Inflammatory macrophage treated with lipopolysaccharide for 1 hour (primary cell): ENCODE measurements around the gene KCNH1.

Source experiments
- DNase-seq, 2 donors: peaks; one replicate each; pipeline ENCODE4 v3.0.0-alpha.2; 2020 to 2022

KCNH1 gene

DNA sequence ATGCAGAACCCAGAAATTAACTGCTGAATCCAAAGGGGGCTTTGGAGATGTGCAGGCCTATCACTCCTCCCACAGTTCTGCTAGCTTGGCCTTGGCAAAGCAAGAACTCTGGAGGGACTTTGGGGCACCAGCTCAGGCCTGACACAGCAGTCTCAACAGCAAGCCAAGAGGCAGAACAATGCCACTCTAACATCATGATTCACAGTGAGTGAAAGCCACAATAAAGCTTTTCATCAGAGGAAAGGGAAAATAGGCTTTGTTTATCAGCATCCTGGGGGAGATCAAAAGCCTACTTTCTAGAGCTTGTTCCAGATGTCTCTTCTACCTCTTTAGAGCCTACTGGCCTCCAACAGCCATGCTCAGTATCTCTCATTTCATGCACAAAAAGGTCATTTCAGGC lies 283.4 kb downstream of the KCNH1 start:
- no peak for DNase-seq

DNA sequence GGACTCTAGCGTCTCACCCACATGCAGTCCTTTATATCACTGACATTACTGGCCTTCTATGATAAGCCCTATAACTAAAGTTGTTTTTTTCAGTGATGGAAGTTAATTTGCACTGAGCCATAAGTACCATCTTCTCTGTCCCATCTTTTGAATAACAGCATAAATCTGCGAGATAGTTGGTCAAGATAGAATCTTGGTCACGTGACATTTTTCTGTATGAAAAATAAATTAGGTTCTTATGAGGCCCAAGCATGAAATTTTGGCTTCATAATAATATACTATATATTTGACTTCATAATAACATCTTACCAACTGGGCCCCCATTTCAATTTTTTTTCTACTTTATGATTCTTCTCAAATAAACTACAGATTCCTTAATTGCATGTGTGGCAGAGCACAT lies 285.5 kb downstream of the KCNH1 start:
- no peak for DNase-seq

DNA sequence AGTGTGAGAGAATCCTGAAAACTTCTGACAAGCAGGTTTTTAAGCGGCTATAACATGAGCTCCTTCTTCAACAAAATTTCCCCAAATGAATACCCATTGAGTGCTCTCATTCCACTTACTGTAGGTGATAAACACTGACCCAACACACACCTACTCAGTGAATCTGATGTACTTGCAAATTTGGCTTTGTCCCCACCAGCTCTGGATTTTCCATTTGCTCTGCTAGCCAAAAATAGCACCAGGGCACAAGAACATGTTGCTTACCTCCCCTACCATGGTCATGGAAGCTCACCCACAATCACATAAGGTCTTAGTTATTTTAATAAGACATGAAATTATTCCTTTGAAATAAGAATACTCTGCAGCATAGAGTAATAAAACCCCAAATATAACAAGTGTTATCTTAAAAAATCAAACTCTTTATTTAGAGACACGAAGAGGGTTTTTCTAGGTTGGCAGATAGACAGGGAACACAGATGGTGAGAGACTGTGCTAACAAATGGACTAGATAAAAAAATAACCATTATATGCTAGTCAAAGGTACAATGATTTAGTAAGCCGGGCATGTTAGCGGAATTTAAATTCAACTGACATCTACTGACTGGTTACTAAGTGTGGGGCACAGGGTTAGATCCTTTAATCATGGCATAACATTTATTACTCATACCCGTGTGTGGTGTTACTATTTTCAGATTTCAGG lies 291.9 kb downstream of the KCNH1 start:
- DNase-seq: no peak

DNA sequence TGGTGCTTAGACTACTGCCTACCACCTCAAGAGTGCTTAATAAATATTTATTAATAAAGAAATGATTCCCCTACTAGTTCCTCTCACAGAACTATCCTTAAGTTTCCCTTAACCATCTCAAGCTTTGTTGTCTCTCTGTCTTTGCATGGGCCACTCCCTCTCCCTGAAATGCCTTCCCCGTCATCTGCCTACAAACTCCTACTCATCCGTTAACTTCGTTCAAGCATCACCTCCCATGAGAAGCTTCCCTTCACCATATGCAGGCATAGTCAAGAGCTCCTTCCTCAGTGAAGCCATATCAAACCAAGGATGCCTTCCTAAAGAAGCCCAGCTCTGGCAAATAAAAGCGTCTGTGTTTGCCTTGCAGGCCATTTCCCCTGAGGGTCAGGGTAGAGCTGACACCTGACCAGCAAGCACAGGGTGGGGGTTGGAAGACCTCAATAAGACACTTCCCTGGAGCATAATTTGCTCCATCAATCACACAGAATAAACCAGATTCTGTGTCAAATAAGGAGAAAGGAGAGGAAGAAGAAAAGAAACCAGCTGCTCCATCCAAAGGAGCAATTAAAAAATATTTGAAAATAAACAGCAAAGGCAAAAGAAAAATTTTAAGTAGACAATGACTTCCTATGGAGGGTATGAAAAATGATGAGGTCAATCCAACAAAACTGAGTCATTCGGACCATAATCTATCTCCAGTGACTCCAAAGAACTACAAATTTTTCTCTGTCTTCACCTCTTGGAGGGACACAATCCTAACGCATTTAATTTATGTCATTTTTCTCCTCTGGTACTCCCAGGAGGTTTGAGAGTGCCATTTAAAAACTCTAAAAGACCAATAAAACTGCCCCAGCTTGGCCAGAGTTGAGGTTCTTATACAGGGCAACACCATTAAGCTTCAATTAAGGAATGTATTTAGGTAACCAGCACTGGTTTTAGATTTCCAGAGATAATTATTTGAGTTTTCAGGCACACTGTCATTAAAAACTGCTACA lies 303.6 kb downstream of the KCNH1 start:
- DNase-seq: no peak

DNA sequence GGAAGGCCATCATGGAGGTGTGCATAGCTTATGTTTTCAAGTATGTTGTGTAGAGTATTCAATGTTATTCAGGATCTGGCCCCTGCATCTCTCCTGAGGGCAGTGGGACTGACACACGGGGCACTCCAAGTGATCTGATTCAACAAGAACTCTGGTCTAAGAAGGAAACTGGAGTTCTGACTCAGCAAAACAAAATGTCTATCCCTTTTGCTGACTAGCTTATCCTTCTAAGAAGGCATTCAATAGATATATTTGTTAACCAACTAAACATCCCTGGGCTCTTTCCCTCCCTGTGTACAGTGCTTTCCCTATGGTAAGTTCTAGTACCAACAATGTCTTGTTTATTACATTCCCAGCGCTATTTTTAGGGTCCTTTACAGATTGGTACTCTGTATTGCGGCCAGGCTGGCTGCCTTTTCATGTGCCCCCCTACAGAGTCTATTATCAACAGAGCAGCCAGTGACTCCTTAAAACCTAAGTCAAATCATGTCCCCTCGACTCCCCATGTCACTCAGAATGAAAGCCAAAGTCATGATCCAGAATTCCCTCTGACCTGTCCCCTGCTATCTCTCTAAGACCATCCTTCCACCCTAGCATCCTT lies 304.9 kb downstream of the KCNH1 start:
- DNase-seq: no peak

DNA sequence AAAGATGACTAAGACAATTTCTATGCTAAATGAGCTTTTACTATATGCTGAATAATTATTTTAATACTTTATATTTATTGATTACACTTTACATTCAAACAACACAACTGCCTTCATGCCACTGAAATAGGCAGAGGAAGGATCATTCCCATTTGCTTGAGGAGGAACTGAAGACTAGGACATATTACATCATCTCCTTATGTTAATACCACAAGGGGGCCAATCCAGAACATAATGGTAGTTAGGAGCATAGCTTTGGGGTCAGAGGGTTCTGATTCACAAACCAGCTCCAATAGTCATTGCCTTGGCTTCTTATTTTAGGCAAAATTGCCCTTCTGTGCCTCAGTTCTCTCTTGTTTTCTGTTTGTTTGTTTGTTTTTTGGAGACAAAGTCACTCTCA lies 306.5 kb downstream of the KCNH1 start:
- no peak for DNase-seq

DNA sequence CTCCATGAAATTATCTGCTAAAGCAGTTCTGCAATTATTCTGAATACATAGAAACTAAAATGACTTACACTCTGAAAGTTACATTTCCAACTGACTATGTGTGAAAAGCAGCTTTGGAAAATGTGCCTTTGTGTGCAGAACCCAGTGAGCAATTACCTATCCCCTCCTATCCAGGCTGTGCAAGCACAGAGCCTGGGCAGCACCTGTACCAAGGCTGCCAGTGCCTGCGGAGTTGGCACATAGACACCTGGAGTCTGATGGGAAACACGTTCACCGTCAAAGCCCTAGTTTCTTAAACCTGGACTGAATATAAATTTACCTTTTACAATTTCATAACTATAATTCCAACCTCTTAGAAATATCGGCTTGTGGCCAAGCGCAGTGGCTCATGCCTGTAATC lies 307.3 kb downstream of the KCNH1 start:
- no peak for DNase-seq

DNA sequence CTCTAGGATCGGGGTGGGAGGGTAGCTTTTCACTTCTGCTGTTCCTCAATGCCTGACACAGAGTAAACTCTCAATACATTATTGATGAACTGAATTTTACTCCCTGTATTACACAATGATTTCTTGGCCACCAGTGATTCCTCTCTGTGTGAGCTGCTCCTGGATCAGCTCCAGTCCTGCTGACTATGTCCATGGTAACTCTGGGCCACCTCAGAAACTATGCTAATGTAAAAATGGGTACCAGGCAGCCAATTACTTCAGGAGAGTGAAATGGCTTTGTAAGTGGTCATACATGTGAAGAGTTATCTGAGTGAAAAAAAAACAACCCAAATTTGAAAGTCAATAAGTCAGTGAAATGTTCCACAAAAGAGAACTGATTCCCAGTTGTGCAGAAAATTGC lies 311.0 kb downstream of the KCNH1 start:
- DNase-seq: no peak

DNA sequence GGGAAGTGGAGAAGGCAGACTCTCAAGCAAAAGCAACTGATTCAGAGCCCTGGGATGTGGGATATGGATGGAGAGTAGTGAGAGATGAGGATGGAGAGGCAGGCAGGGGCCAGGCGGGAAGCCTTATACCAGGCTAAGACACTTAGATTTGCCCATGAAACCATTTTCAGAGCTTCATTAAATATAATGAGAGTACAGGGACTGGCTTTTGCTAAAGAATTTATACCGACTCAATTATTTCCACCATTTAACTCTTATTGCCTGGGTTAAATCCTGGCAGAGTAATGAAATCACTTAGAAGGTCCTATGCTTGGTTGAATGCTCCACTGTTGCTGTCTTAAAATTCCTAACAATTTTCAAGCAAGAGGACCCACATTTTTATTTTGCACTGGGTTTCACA lies 311.7 kb downstream of the KCNH1 start:
- no peak for DNase-seq

DNA sequence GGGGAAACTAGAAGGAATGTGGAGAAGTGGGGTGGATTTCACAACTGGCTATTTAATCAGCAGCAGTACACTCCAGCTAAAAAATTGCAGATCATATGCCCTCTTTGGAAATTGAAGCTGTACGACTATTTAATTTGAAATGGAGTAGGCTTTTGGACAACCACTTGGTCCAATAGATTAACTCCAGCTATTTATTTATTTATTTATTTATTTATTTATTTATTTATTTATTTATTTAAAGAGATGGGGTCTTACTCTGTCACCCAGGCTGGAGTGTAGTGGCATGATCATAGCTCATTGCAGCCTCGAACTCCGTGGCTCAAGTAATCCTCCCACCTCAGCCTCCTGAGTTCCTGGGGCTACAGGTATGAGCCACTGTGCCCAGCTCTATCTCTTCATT lies 312.3 kb downstream of the KCNH1 start:
- DNase-seq: no peak

DNA sequence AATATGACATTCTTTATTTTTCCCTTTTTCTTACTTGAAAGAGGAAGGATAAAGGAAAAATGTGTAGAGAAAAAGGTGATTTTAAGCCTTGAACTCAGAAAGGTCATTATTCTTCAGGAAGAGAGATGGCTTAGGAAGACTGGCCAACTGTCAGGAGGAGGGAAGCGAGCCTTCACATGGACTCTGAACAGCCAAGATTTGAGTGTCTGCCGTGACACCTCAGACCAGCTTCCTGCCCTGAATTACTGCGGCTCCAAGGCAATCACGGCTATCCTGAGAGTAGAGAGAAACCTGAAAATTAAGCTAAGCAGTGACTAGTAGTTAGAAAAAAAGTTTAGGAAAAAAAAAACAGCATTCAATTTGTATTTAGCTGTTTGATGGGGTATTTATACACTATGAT lies 314.7 kb downstream of the KCNH1 start:
- no peak for DNase-seq

DNA sequence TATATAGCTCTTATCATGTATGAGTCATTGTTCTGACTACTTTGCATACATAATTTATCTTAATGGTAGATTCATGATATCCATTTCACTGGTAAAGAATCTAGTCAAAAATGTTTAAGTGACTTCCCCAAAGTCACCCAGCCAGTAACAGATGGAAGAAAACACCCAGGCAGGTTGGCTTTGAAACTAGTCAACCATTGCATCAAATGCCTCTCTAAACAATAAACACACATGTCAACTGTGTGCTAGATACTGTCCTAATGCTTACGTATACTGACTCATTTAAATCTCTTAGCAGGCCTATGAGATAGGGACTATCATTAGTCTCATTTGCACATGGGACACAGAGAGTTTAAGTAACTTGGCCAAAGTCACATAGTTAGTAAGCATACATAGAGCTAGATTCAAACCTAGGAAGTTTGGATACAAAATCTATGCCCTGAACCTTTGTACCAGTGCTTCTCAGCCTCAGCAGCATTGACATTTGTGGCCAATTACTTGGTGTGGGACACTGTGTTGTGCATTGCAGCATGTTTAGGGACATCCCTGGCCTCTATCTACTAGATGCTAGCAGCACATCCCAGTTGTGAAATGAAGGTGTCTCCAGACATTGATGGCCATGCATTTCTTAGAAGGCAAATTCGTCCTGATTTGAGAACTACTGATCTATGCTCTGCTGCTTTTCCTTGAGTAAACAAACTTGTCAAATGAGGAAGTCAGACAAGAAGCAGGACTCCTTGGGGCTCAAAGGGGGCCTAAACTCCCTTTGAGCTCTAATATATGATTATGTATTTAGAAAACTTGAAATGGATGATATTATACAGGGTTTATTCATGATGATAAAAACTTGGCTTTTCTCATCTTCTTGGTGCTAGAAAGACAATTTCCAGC lies 316.3 kb downstream of the KCNH1 start:
- DNase-seq: no peak

DNA sequence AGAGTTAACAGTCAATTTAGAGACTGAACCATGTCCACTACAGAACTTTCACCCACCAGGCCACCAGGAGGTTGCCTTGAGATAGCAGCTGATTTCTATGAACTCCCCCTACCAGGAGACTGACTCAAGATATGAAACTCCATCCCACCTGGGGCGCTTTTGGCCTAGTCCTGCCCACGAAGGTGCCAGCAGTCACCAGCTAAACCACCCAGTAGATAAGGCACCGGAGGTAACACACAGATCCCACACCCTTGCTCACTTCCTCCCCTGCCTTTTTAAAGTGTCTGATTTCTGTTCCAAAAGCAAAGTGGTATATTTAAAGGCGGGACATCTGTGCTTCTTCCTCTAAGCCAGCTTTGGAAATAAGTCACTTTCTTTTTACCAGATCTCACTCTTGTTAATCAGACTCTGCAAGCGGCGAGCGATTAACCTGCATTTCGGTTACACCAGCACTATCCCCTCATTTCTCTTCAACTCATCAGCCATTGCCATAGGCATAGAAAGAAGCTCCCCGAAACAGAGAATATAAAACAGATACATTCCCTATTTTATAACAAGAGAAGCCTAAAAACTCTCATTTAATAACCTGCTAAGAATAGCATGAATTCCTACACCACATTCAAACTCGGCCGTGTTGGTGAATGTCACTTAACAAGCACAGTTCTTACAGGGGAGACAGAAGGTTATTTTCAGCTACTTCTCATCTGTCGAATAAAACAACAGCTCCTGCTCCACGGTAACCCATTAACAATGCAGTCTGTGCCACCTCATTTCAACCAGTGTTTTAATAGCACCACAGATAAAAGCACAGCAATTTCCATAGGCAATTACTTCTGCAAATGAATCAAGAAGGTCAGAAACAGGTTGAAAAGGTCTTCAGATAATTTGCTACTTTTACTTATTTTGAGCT lies 318.1 kb downstream of the KCNH1 start:
- no peak for DNase-seq

DNA sequence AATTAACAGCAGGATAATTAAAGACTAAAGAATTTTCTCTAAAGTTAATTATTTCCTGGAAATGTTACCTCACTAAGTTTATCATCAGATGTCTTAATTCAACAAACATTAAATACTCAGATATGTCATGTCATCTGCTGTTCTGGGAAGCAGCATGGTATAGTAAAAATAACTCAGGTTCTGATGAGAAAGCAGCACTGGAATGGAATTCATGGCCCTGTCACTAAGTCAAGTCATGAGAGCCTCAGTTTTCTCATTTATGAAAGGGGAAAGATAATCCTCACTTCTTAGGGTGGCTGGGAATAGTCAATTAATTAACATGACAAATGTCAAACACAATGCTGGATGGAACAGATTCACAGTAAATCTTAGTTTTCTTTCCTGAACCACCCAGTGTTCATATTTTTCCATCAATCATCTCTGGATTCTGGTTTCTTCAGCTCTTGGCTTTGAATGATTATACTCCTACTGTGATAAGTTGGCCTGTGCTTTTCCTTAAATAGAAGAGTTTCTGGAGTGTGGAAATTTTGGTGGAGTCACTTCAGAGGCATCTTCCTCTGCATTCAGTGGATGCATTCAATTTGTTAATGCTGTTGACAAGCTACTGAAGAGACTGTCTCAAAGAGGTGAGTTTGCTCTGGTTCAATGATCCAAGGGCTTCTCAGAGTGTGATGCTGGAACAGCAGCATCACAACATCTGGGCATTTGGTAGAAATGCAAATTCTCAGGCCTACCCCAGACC lies 319.4 kb downstream of the KCNH1 start:
- no peak for DNase-seq

DNA sequence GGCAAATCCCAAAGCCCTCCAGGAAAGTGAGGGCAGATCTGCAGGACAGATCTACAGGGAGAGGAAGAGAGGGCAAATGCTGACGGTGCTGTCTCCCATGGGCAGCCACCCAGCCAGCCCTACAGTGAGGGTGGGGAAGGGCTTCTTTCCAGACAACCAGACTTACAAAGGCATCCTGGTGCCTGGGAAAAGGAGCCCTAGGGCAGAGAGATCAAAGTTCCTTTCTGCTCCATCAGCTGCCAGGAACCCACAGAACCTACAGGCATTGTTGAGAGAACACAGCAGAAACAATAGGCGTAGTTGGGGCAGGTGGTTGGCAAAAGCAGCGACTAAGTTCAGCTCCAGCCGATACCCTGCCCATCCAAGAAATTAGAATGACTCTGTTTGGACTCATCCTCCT lies 332.4 kb downstream of the KCNH1 start:
- DNase-seq: no peak

DNA sequence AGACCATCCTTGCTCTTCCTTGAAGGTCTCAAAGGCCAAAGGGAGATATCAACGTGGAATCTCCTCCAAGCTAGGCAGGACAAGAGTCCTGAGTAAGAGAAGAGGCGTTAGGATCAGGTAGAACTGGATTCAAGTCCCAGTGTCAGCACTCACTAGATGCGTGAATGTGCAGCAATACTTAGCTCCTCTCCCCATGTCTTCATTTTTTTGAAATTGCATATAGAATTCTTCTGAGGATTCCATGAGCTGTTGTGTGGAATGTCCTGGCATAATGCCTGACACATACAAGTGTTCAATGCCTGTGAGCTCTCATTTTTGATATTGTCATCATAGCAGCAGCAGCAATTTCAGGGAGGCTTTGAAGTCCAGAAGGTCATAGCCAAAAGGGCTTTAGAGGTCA lies 333.2 kb downstream of the KCNH1 start:
- DNase-seq: no peak

DNA sequence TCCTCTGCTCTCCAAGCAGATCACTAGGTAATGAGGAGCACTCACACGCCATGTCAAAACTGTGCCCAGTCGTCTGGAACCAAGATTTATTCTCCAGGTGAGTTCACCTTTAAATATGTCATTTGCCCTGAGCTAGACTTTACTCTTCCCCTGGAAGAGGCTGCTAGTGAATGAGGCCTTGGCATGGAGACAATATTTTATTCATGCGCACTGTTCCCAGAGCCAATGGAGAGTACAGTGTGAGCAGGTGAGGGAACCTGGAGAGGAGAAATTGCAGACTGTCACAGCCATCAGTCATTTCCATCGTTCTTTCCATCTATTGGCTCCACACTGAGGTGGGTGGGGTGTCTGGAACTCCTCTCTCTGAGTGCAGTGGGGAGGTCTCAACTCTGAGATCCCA lies 333.6 kb downstream of the KCNH1 start:
- no peak for DNase-seq

DNA sequence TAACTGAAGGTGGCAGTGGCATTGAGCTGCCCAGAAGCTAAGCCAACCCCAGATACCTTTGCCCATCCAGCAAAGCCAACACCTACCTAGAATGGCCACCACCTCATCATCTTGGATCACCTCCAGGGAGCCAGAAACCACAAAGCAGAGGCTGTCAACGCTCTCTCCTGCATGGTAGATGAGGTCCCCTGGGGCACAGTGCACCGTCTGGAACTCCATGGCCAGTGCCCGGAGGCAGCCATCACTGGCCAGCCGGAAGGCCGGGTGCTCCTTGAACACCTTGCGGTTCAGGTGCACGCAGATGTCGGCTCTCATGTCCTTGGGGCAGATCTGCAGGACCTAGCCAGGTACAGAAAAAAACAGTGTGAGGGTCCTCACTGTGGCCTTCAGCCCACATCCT lies 336.5 kb downstream of the KCNH1 start:
- DNase-seq: no peak

DNA sequence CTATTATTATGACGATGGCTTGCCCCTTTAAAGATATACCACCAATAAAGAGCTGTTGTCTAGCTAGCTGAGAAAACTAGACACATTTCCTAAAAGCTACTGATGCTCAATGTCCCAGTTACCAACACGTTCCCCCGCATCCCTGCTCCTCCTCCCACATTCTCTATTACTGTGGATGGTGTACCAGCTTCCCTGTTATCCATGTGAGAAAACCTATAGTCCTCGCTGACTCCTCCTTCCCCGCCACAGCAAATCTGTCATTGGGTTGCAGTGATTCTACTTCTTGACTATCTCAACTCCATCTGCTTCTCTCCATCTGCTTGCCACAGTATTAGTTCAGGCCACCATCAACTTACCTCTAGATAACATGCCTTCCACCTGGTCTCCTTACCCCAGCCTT lies 337.5 kb downstream of the KCNH1 start:
- no peak for DNase-seq

DNA sequence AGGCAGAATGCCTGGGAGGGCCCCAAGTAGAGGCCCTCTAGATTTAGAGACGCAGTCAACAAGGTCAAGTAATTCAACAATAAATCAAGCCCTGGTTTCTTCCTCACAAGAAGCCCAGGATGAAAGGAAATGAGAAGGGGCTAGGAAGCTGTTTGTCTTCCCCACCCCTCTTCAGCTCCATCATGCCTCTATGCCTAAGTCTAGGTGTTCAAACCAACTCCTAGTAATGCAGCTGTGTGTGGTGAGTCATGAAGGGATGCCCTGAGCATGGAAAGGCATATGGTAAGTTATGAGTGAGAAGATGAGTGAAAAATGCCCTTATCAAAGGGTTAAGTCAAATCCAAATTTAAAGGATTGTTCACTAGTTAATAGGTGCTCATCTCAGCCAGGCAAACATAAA lies 339.5 kb downstream of the KCNH1 start:
- no peak for DNase-seq
